GM19324 (cell line): ENCODE data around the gene ELAVL4.

Source experiments
- ATAC-seq: cut with Tn5 transposase; IDR thresholded peaks from one replicate; pipeline ENCODE4 v1.9.1; 2021; ENCODE audit warnings: mild to moderate bottlenecking, moderate library complexity; ENCODE audit not compliant: unreplicated experiment, low FRiP score

Gene ELAVL4

GRCh38 chr1:50108497-50109059 is at the start of gene ELAVL4:
Gene ELAVL4, plus strand, starts transcription at chr1:50108920. Its CDS starts 270 bp downstream, at chr1:50109190.
- ATAC-seq, result no peak

- ATAC-seq, result no peak
These were observed 48.4 kb upstream of the ELAVL4 start for GRCh38 chr1:50060279-50060678.

- ATAC-seq, result no peak
These were observed 41.9 kb upstream of the ELAVL4 start for GRCh38 chr1:50066806-50067205.

GRCh38 chr1:50074931-50075330 is 33.8 kb upstream of the ELAVL4 start:
- no peak for ATAC-seq

GRCh38 chr1:50077273-50077672 is 31.4 kb upstream of the ELAVL4 start:
- no peak for ATAC-seq

- ATAC-seq, result no peak
These were observed 27.7 kb upstream of the ELAVL4 start for GRCh38 chr1:50080904-50081586.

- no peak for ATAC-seq
These were observed 24.3 kb upstream of the ELAVL4 start for GRCh38 chr1:50084389-50084788.

GRCh38 chr1:50091068-50091467 is 17.7 kb upstream of the ELAVL4 start:
- ATAC-seq, result no peak

- ATAC-seq, result no peak
These were observed 13.0 kb upstream of the ELAVL4 start for GRCh38 chr1:50095716-50096115.

GRCh38 chr1:50097021-50097679 is 11.6 kb upstream of the ELAVL4 start:
- no peak for ATAC-seq

GRCh38 chr1:50097791-50098190 is 10.9 kb upstream of the ELAVL4 start:
- no peak for ATAC-seq

- no peak for ATAC-seq
These were observed 10.1 kb upstream of the ELAVL4 start for GRCh38 chr1:50098591-50099021.

GRCh38 chr1:50099654-50100053 is 9.1 kb upstream of the ELAVL4 start:
- ATAC-seq, result no peak

GRCh38 chr1:50103615-50104081 is 5.1 kb upstream of the ELAVL4 start:
- no peak for ATAC-seq

- ATAC-seq, result no peak
These were observed 3.3 kb upstream of the ELAVL4 start for GRCh38 chr1:50105433-50105832.

- ATAC-seq, result no peak
These were observed 2.5 kb upstream of the ELAVL4 start for GRCh38 chr1:50106095-50106761.

- no peak for ATAC-seq
These were observed 396 bp downstream of the ELAVL4 start for GRCh38 chr1:50109116-50109515.

- ATAC-seq, result no peak
These were observed 941 bp downstream of the ELAVL4 start for GRCh38 chr1:50109647-50110075.

GRCh38 chr1:50110151-50110550 is 1.4 kb downstream of the ELAVL4 start:
- no peak for ATAC-seq

GRCh38 chr1:50110656-50111055 is 1.9 kb downstream of the ELAVL4 start:
- ATAC-seq, result no peak

- ATAC-seq, result no peak
These were observed 2.8 kb downstream of the ELAVL4 start for GRCh38 chr1:50111503-50111902.
